OCI-LY1 (cell line): ENCODE data around the gene PMVK.
A peak's percentile ranks its signal among the peaks of the same experiment; 100 is the strongest.
"Not testable (repeated sequence)": the region's sequence is repeated elsewhere in the genome, so short reads cannot be mapped to it uniquely, and the experiment has no call there.

Source experiments
- H2AFZ ChIP-seq: fragments of 200-600 bp; sonication (generic), shearing (Covaris generic); 2 replicates; pipeline ENCODE4 v1.6.0; 2014; ENCODE audit warnings: antibody characterized with exemption, mild to moderate bottlenecking, low read length
- H3F3A ChIP-seq: fragments of 200-600 bp; sonication (generic), shearing (Covaris generic); 2 replicates; pipeline ENCODE4 v1.6.0; 2014; ENCODE audit warnings: mild to moderate bottlenecking, antibody characterized with exemption, low read length, moderate library complexity; ENCODE audit not compliant: insufficient read depth
- H3K27ac ChIP-seq: fragments of 200-600 bp; sonication (generic); 2 replicates; pipeline ENCODE4 v1.5.1; 2014; ENCODE audit warnings: low read length, mixed run types, mild to moderate bottlenecking, low read depth; ENCODE audit not compliant: poor library complexity, severe bottlenecking
- H3K27me3 ChIP-seq: fragments of 200-600 bp; sonication (generic); 2 replicates; pipeline ENCODE4 v1.6.0; 2014; ENCODE audit warnings: antibody characterized with exemption, mild to moderate bottlenecking, low read length, moderate library complexity; ENCODE audit not compliant: insufficient read depth
- H3K36me3 ChIP-seq: fragments of 200-600 bp; sonication (generic); 2 replicates; pipeline ENCODE4 v1.6.1; 2014; ENCODE audit warnings: mild to moderate bottlenecking, antibody characterized with exemption, low read length, moderate library complexity, mixed read lengths; ENCODE audit not compliant: insufficient read depth
- H3K4me1 ChIP-seq: fragments of 200-600 bp; sonication (generic); 2 replicates; pipeline ENCODE4 v1.5.1; 2014; ENCODE audit warnings: mild to moderate bottlenecking, low read length, moderate library complexity; ENCODE audit not compliant: insufficient read depth, severe bottlenecking
- H3K4me2 ChIP-seq: fragments of 200-600 bp; sonication (generic), shearing (Covaris generic); 2 replicates; pipeline ENCODE4 v1.6.1; 2014; ENCODE audit warnings: low read length
- H3K4me3 ChIP-seq: fragments of 200-600 bp; sonication (generic); 2 replicates; pipeline ENCODE4 v1.5.1; 2014; ENCODE audit warnings: low read length, low read depth, mild to moderate bottlenecking, mixed read lengths; ENCODE audit not compliant: poor library complexity, severe bottlenecking
- H3K79me2 ChIP-seq: fragments of 200-600 bp; shearing (Covaris generic); 2 replicates; pipeline ENCODE4 v1.6.1; 2016; ENCODE audit warnings: mixed run types, low read length, mixed read lengths; ENCODE audit not compliant: insufficient read depth
- H3K9ac ChIP-seq: fragments of 200-600 bp; sonication (generic), shearing (Covaris generic); 2 replicates; pipeline ENCODE4 v1.6.1; 2014; ENCODE audit warnings: mild to moderate bottlenecking, low read length, mixed read lengths
- H3K9me2 ChIP-seq: fragments of 200-600 bp; sonication (generic), shearing (Covaris generic); 2 replicates; pipeline ENCODE4 v1.6.1; 2014; ENCODE audit warnings: low read depth, mild to moderate bottlenecking, low read length, mixed read lengths
- H3K9me3 ChIP-seq: fragments of 200-600 bp; shearing (Covaris generic); 2 replicates; pipeline ENCODE4 v1.6.1; 2014; ENCODE audit warnings: low read length, mixed read lengths
- H4K20me1 ChIP-seq: fragments of 200-600 bp; sonication (generic), shearing (Covaris generic); 2 replicates; pipeline ENCODE4 v1.6.0; 2016; ENCODE audit warnings: mild to moderate bottlenecking, low read length; ENCODE audit not compliant: insufficient read depth
- EZH2 ChIP-seq: fragments of 200-600 bp; sonication (generic), shearing (Covaris generic); IDR thresholded peaks from 2 replicates; pipeline ENCODE4 v1.8.0; 2017; ENCODE audit warnings: borderline replicate concordance, mixed run types, mild to moderate bottlenecking, antibody characterized with exemption, low read length, moderate library complexity, mixed read lengths
- TF ChIP-seq, protein P1 (sequence below): fragments of 200-600 bp; sonication (generic), shearing (Covaris generic); IDR thresholded peaks from 2 replicates; pipeline ENCODE4 v1.5.1; 2017; ENCODE audit warnings: mild to moderate bottlenecking, antibody characterized with exemption, low read length, moderate library complexity, mixed read lengths

The PMVK gene

DNA sequence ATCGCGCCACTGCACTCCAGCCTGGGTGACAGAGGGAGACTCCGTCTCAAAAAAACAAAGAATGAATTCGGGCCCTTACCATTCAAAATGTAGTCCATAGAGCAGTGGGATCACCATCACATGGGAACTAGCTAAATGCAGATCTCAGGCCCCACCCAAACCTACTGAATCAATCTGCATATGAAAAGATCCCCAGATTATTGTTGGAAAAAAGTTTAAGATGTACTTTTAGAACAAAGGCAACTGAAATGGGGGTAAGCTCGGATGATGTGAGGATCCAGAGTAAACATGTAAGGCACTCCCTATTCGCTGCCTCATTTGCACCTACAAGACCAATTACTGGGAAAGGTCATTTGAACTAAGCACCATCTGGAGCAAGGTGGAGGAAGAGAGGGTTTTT, 45.8 kb upstream of the PMVK start:
- TF ChIP-seq, protein P1, sequence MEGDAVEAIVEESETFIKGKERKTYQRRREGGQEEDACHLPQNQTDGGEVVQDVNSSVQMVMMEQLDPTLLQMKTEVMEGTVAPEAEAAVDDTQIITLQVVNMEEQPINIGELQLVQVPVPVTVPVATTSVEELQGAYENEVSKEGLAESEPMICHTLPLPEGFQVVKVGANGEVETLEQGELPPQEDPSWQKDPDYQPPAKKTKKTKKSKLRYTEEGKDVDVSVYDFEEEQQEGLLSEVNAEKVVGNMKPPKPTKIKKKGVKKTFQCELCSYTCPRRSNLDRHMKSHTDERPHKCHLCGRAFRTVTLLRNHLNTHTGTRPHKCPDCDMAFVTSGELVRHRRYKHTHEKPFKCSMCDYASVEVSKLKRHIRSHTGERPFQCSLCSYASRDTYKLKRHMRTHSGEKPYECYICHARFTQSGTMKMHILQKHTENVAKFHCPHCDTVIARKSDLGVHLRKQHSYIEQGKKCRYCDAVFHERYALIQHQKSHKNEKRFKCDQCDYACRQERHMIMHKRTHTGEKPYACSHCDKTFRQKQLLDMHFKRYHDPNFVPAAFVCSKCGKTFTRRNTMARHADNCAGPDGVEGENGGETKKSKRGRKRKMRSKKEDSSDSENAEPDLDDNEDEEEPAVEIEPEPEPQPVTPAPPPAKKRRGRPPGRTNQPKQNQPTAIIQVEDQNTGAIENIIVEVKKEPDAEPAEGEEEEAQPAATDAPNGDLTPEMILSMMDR = no peak
- no peak for TF ChIP-seq EZH2
- Histone ChIP-seq H2AFZ (no peak overlapping the region), H3K4me3 (peak overlapping the region; percentile 80), H3K27me3 (no peaks in the 10 kb centered on the region), H4K20me1 (no peaks in the 10 kb centered on the region), H3K9me3 (no peaks in the 10 kb centered on the region), H3K9ac (peak overlapping the region; percentile 76), H3K36me3 (peaks cover 51% of the 10 kb centered on the region), H3K79me2 (peaks cover 19% of the 10 kb centered on the region), H3K4me2 (peak overlapping the region; percentile 100), H3F3A (0 out of 2 replicates have a peak, but pooled peaks cover 4% of the 10 kb centered on the region), H3K4me1 (peaks cover 29% of the 10 kb centered on the region), H3K9me2 (no peaks in the 10 kb centered on the region), H3K27ac (peak overlapping the region; percentile 70)

DNA sequence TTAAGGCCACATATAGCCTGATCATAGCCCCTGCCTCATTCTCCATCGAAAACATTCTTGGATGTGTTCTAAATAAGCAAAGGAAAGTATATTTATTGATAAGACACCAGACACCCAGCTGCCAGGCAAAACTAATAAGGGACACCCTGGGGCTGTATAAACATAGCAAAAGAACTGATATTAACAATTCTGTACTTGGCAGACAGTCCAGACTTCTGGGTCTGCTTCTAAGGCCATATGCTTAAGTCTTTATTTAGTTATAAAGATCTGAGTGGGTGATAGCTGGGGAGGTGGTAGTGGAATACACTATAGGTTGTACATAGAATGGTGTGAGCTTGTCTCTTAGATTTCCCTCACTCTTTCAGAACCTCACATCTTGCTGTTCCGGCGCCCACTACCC, 41.8 kb upstream of the PMVK start:
- H3K27ac ChIP-seq = peak overlapping the region; percentile 29
- no peaks in the 10 kb centered on the region for H3K9me3 ChIP-seq
- no peaks in the 10 kb centered on the region for H3K27me3 ChIP-seq
- no peak overlapping the region for H3K4me3 ChIP-seq
- H3K9ac ChIP-seq = no peak overlapping the region
- peaks cover 35% of the 10 kb centered on the region for H3K4me1 ChIP-seq
- H4K20me1 ChIP-seq = no peaks in the 10 kb centered on the region
- 0 out of 2 replicates have a peak, but pooled peaks cover 4% of the 10 kb centered on the region for H3F3A ChIP-seq
- peaks cover 35% of the 10 kb centered on the region for H3K36me3 ChIP-seq
- no peak overlapping the region for H2AFZ ChIP-seq
- H3K4me2 ChIP-seq = no peak overlapping the region
- no peaks in the 10 kb centered on the region for H3K9me2 ChIP-seq
- TF ChIP-seq EZH2 = no peak
- TF ChIP-seq, protein P1 = no peak
- peaks cover 28% of the 10 kb centered on the region for H3K79me2 ChIP-seq

DNA sequence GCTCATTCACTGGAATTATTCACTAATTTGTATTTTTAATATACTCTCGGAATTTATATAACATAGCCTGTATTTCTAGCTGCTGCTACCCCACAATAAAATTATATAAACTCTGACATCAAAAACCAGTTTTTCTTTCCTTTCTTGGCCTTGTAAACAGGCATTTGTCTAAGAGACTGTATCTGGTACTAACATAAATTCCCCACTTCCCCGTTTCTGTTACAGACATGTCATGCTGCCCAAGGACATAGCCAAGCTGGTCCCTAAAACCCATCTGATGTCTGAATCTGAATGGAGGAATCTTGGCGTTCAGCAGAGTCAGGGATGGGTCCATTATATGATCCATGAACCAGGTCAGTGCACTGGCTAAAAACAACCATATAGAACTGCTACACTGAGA, 41.2 kb upstream of the PMVK start:
- H4K20me1 ChIP-seq, H3K4me2 ChIP-seq, H3K27me3 ChIP-seq, H3K9me2 ChIP-seq, H3F3A ChIP-seq, H3K4me3 ChIP-seq, H2AFZ ChIP-seq, H3K9me3 ChIP-seq, H3K9ac ChIP-seq: not testable (repeated sequence)
- H3K79me2 ChIP-seq = peaks cover 28% of the 10 kb centered on the region
- peak overlapping the region; percentile 29 for H3K27ac ChIP-seq
- peaks cover 35% of the 10 kb centered on the region for H3K36me3 ChIP-seq
- peaks cover 39% of the 10 kb centered on the region for H3K4me1 ChIP-seq

GRCh38 chr1:154975409-154976059, 39.0 kb upstream of the PMVK start:
- H3K79me2 ChIP-seq = peaks cover 28% of the 10 kb centered on the region

More at GRCh38 chr1:154975409-154976059, 39.0 kb upstream of the PMVK start:
- H3K27ac ChIP-seq = peak overlapping the region; percentile 88
- 0 out of 2 replicates have a peak, but pooled peaks cover 4% of the 10 kb centered on the region for H3F3A ChIP-seq
- peaks cover 27% of the 10 kb centered on the region for H3K36me3 ChIP-seq
- H3K9ac ChIP-seq = peak overlapping the region; percentile 86
- no peak overlapping the region for H2AFZ ChIP-seq
- H3K4me3 ChIP-seq = peak overlapping the region; percentile 79
- TF ChIP-seq EZH2 = no peak
- TF ChIP-seq, protein P1 = no peak
- peaks cover 50% of the 10 kb centered on the region for H3K4me1 ChIP-seq
- no peaks in the 10 kb centered on the region for H4K20me1 ChIP-seq
- peak overlapping the region; percentile 91 for H3K4me2 ChIP-seq
- no peaks in the 10 kb centered on the region for H3K9me2 ChIP-seq
- H3K27me3 ChIP-seq = no peaks in the 10 kb centered on the region
- H3K9me3 ChIP-seq = no peaks in the 10 kb centered on the region
